ENCODE data around the gene NR1H2. TPM values are rescaled to one million over a fixed set of nuclear protein-coding genes. Genes with fewer than 3 reads are reported as not detected.
"Not testable (repeated sequence)": the region's sequence is repeated elsewhere in the genome, so short reads cannot be mapped to it uniquely, and the experiment has no call there.

Gene NR1H2
- total RNA-seq, 2 donors from 2014 or later: 57.9 to 60.0 TPM

DNA sequence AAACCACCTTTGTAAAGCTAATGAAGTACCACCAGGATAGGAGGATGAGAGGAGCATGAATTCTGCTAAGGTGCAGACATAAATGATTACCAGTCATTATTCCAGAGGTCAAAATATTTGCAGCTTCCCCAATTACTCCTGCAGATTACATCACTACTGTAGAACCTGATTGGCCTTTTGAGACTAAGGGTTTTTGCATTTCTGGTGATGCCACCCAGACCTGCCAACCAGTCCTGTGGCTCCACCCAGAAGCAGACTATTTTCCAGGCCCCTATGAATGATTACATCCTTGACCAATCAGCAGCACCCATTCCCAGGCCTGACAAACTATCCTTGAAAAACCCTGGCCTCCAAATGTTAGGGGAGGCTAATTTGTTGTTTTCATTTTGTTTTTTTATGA, 35.9 kb upstream of the NR1H2 start:
- TF ChIP-seq, protein P1, sequence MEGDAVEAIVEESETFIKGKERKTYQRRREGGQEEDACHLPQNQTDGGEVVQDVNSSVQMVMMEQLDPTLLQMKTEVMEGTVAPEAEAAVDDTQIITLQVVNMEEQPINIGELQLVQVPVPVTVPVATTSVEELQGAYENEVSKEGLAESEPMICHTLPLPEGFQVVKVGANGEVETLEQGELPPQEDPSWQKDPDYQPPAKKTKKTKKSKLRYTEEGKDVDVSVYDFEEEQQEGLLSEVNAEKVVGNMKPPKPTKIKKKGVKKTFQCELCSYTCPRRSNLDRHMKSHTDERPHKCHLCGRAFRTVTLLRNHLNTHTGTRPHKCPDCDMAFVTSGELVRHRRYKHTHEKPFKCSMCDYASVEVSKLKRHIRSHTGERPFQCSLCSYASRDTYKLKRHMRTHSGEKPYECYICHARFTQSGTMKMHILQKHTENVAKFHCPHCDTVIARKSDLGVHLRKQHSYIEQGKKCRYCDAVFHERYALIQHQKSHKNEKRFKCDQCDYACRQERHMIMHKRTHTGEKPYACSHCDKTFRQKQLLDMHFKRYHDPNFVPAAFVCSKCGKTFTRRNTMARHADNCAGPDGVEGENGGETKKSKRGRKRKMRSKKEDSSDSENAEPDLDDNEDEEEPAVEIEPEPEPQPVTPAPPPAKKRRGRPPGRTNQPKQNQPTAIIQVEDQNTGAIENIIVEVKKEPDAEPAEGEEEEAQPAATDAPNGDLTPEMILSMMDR (IDR thresholded peaks at IDR 0.05): no peak
- intact Hi-C loops (cut with DNase I): no loop called here
- Histone ChIP-seq H3K27me3 (no peaks in the 10 kb centered on the region), H3K4me3 (no peak overlapping the region), H3K9ac (ENCODE audit: low read depth in 2 of 2, low read length in 2 of 2) (no peak overlapping the region), H3K36me3 (no peaks in the 10 kb centered on the region), H3K27ac (no peak overlapping the region), H3K9me3 (no peaks in the 10 kb centered on the region), H3K4me1 (no peaks in the 10 kb centered on the region)
- no peak for DNase-seq

DNA sequence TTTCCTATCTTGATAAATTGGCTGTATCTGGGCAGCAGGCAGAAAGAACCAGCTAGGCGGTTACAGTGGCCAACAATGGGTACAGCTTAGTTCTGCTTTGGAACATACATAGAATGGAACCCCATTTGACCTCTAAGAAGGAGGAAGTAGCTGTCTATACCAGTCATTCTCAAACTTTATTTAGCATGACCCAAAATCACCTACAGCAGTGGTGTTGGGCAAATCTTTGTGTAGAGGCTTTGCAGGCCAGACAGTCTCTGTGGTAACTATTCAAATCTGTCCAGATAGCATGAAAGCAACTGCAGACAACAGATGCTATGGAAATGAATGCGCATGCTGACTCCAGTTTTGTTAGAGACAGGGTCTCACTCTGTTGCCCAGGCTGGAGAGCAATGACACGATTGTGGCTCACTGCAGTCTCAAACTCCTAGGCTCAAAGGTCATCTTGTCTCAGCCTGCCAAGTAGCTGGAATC, 35.1 kb upstream of the NR1H2 start:
- H3K36me3 ChIP-seq: no peaks in the 10 kb centered on the region
- intact Hi-C loops (cut with DNase I): no loop called here
- no peaks in the 10 kb centered on the region for H3K4me1 ChIP-seq
- H3K4me3 ChIP-seq: no peak overlapping the region
- no peaks in the 10 kb centered on the region for H3K9me3 ChIP-seq
- no peak overlapping the region for H3K27ac ChIP-seq
- TF ChIP-seq, protein P1 (IDR thresholded peaks at IDR 0.05): no peak
- no peak for DNase-seq
- no peak overlapping the region for H3K9ac ChIP-seq (ENCODE audit: low read depth in 2 of 2, low read length in 2 of 2)
- H3K27me3 ChIP-seq: no peaks in the 10 kb centered on the region

DNA sequence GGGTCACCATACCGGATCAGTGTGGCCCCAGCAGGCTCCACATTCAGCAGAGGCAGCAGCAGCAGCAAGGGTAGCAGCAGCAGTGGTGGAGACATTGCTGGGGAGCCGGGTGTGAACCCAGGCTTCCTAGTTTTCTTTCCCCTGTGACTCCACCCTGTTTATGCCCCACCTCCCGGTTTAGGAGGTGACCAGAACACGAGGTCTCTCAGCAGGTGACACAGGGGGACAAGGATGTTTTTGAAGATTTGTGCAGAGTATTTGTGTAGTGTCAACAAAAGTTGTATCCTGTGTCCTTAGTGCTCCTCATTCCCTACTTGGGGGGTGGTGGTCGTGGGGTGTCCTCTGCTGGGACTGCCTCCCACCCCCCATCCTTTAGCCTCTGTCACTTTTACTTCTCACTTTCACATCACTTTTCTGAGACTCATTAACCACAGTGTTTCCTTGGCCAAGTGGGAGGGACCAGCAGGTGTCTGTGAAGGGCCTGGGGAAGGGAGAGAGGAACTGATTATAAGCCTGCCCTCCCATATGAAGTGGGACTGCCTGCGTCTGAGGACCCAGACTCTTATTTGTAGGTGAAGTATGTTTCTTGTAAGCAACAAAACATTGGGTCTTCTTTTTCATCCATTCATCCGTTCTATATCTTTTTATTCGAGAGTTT, 31.5 kb upstream of the NR1H2 start:
- H3K4me3 ChIP-seq: no peak overlapping the region
- H3K27ac ChIP-seq: no peak overlapping the region
- intact Hi-C loops (cut with DNase I): no loop called here
- DNase-seq: no peak
- TF ChIP-seq, protein P1 (IDR thresholded peaks at IDR 0.05): no peak
- H3K9me3 ChIP-seq: no peaks in the 10 kb centered on the region
- no peaks in the 10 kb centered on the region for H3K27me3 ChIP-seq
- H3K9ac ChIP-seq (ENCODE audit: low read depth in 2 of 2, low read length in 2 of 2): no peak overlapping the region
- no peaks in the 10 kb centered on the region for H3K4me1 ChIP-seq
- no peaks in the 10 kb centered on the region for H3K36me3 ChIP-seq

DNA sequence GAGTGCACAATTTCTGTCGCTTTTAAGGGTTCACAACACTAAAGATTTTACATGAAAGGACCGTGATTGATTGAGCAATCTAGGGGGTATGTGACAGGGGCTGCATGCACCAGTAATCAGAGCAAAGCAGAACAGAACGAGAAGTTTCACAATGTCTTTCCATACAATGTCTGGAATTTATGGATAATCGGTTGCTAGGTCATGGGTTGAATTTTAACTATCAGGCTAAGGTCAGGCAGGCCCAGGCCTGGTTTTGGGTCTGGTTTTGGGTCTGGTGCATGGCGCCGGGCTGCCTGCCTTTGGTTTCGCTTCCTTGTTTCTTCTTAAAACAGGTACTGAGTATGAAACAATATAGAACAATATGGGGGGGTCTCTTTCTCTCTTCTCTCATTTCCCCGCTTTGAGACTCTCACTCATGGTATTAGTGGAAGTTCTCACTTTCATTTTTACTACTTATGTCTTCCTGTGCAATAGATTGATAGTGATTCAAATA, 29.1 kb upstream of the NR1H2 start:
- H3K9me3 ChIP-seq; H3K9ac ChIP-seq (ENCODE audit: low read depth in 2 of 2, low read length in 2 of 2); H3K4me1 ChIP-seq; H3K4me3 ChIP-seq; H3K36me3 ChIP-seq; H3K27me3 ChIP-seq; DNase-seq; intact Hi-C loops (cut with DNase I); H3K27ac ChIP-seq: not testable (repeated sequence)

GRCh38 chr19:50349277-50350057, 26.8 kb upstream of the NR1H2 start:
- intact Hi-C loops (cut with DNase I): no loop called here
- TF ChIP-seq, protein P1 (IDR thresholded peaks at IDR 0.05): no peak
- H3K27me3 ChIP-seq: no peaks in the 10 kb centered on the region
- no peak overlapping the region for H3K27ac ChIP-seq
- H3K4me3 ChIP-seq: no peak overlapping the region
- no peaks in the 10 kb centered on the region for H3K4me1 ChIP-seq
- DNase-seq: no peak
- H3K9ac ChIP-seq (ENCODE audit: low read depth in 2 of 2, low read length in 2 of 2): no peak overlapping the region
- H3K9me3 ChIP-seq: no peaks in the 10 kb centered on the region
- H3K36me3 ChIP-seq: no peaks in the 10 kb centered on the region

DNA sequence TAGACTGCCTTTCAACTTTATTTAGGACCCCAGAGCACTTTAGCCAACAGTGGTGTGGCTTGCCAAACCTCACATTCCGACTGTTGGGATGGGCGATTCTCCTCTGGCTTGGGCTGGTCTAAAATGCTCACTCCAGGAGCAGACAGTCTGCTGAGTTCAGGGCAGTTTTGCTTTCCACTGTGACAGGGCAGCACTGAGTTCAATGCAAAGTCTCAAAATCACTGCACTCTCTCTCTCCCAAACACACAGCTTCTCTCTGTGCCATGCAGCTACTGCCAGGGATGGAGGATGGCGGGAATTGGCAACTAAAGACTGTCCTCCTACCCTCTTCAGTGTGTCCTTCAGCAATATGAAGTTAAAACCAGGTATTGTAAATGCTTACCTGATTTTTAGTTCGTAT, 24.0 kb upstream of the NR1H2 start:
- H3K9ac ChIP-seq (ENCODE audit: low read depth in 2 of 2, low read length in 2 of 2): no peak overlapping the region
- no peaks in the 10 kb centered on the region for H3K4me1 ChIP-seq
- intact Hi-C loops (cut with DNase I): no loop called here
- no peaks in the 10 kb centered on the region for H3K27me3 ChIP-seq
- no peak overlapping the region for H3K27ac ChIP-seq
- H3K9me3 ChIP-seq: no peaks in the 10 kb centered on the region
- DNase-seq: no peak
- no peak overlapping the region for H3K4me3 ChIP-seq
- H3K36me3 ChIP-seq: no peaks in the 10 kb centered on the region
- TF ChIP-seq, protein P1 (IDR thresholded peaks at IDR 0.05): no peak

DNA sequence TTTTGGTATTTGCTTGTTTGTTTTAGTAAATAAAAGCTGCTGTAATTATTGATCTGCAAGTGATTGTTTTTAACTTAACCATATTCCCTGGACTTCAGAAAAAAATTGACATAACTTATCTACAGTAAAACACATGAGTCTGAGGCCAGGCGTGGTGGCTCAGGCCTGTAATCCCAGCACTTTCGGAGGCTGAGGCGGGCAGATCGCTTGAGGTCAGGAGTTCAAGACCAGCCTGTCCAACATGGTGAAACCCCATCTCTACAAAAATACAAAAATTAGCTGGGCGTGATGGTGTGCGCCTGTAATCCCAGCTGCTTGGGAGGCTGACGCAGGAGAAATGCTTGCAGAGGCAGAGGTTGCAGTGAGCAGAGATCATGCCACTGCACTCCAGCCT, 22.8 kb upstream of the NR1H2 start:
- intact Hi-C loops (cut with DNase I): not testable (repeated sequence)

More for the DNA sequence above, 22.8 kb upstream of the NR1H2 start:
- H3K27me3 ChIP-seq; H3K4me3 ChIP-seq; H3K36me3 ChIP-seq; H3K9ac ChIP-seq (ENCODE audit: low read depth in 2 of 2, low read length in 2 of 2); H3K27ac ChIP-seq; H3K9me3 ChIP-seq; DNase-seq; H3K4me1 ChIP-seq: not testable (repeated sequence)

Data from colonic mucosa (tissue), 4 donors.